Neural progenitor cell (in vitro differentiated cells): ENCODE measurements around the gene SRSF9. TPM values are rescaled to one million over a fixed set of nuclear protein-coding genes. Genes with fewer than 3 reads are reported as not detected.

ENCODE experiments used
- DNase-seq: peaks from one replicate; pipeline ENCODE4 v3.0.0-alpha.2; 2016; ENCODE audit warnings: low spot score
- H2AFZ ChIP-seq: fragments of 200-600 bp; sonication (generic); replicated peaks from 2 replicates; pipeline ENCODE4 v1.6.1; 2016; ENCODE audit warnings: antibody characterized with exemption
- H3F3A ChIP-seq: fragments of 200-600 bp; sonication (generic); 2 replicates; pipeline ENCODE4 v1.6.1; 2016; ENCODE audit warnings: antibody characterized with exemption, low read depth
- H3K27ac ChIP-seq: fragments of 200-600 bp; sonication (generic); 2 replicates; pipeline ENCODE4 v1.5.1; 2016; ENCODE audit warnings: mild to moderate bottlenecking
- H3K27me3 ChIP-seq: fragments of 200-600 bp; sonication (generic); 2 replicates; pipeline ENCODE4 v1.6.1; 2016; ENCODE audit warnings: mild to moderate bottlenecking, moderate library complexity
- H3K36me3 ChIP-seq: fragments of 200-600 bp; sonication (generic); 2 replicates; pipeline ENCODE4 v1.5.1; 2016
- H3K4me1 ChIP-seq: fragments of 200-600 bp; sonication (generic); 2 replicates; pipeline ENCODE4 v1.6.1; 2016; ENCODE audit warnings: mixed run types
- H3K4me2 ChIP-seq: fragments of 200-600 bp; sonication (generic); 2 replicates; pipeline ENCODE4 v1.6.1; 2016
- H3K4me3 ChIP-seq: fragments of 200-600 bp; sonication (generic); 2 replicates; pipeline ENCODE4 v1.5.1; 2016
- H3K79me2 ChIP-seq: fragments of 200-600 bp; sonication (generic); 2 replicates; pipeline ENCODE4 v1.6.1; 2016; ENCODE audit warnings: low read depth
- H3K9ac ChIP-seq: fragments of 200-600 bp; sonication (generic); 2 replicates; pipeline ENCODE4 v1.6.1; 2016
- H3K9me3 ChIP-seq: fragments of 200-600 bp; sonication (generic); 2 replicates; pipeline ENCODE4 v1.5.1; 2016; ENCODE audit warnings: low read depth
- H4K20me1 ChIP-seq: fragments of 200-600 bp; sonication (generic); 2 replicates; pipeline ENCODE4 v1.6.1; 2016; ENCODE audit warnings: low read depth
- H3K27ac Mint-ChIP-seq: 3 replicates; pipeline ENCODE4 v1.8.0; 2021; ENCODE audit warnings: mixed read lengths
- H3K27me3 Mint-ChIP-seq: 2 replicates; pipeline ENCODE4 v1.8.0; 2022; ENCODE audit warnings: low read depth, mild to moderate bottlenecking, inconsistent platforms, moderate library complexity, mixed read lengths; ENCODE audit not compliant: insufficient read depth
- H3K36me3 Mint-ChIP-seq: 3 replicates; pipeline ENCODE4 v1.8.0; 2021; ENCODE audit warnings: mixed read lengths
- H3K4me1 Mint-ChIP-seq: 3 replicates; pipeline ENCODE4 v1.8.0; 2021; ENCODE audit warnings: mixed read lengths
- H3K4me3 Mint-ChIP-seq: 3 replicates; pipeline ENCODE4 v1.8.0; 2021; ENCODE audit warnings: mild to moderate bottlenecking, moderate library complexity, mixed read lengths
- H3K9me3 Mint-ChIP-seq: 3 replicates; pipeline ENCODE4 v1.8.0; 2020; ENCODE audit warnings: mixed read lengths
- EZH2 ChIP-seq: fragments of 200-600 bp; sonication (generic); IDR thresholded peaks from 2 replicates; pipeline ENCODE4 v1.6.1; 2017; ENCODE audit warnings: antibody characterized with exemption, mild to moderate bottlenecking, moderate library complexity
- EZH2phosphoT487 ChIP-seq: fragments of 200-600 bp; sonication (generic); IDR thresholded peaks from 2 replicates; pipeline ENCODE4 v1.6.1; 2017; ENCODE audit warnings: antibody characterized with exemption
- total RNA-seq: library from RNA; depleted of rRNA; stranded (reverse); fragments of >200 nt; gene quantifications from 2 replicates; pipeline ENCODE4 v1.2.3, GENCODE V29; 2015; ENCODE audit warnings: low replicate concordance
- TF ChIP-seq, protein P1 (sequence below): fragments of 200-600 bp; sonication (generic); IDR thresholded peaks from 2 replicates; pipeline ENCODE4 v1.5.1; 2017; ENCODE audit warnings: antibody characterized with exemption, mild to moderate bottlenecking

Gene SRSF9
- total RNA-seq, 1 donor from 2014 or later, result 273 TPM

DNA sequence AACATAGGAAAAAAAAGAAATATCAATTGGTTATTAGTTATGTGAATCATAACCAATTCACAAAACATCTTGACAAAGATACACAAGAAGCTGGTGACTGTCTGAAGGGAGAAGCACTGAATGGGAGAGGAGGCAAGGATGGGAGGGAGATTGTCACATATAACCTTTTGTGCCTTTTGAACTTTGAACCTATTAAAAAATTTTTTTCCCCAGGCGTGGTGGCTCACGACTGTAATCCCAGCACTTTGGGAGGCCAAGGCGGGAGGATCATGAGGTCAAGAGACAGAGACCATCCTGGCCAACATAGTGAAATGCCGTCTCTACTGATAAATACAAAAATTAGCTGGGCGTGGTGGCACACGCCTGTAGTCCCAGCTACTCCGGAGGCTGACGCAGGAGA lies 39.0 kb upstream of the SRSF9 start:
- Mint-ChIP-seq H3K27me3 (no peaks in the 10 kb centered on the region), H3K4me3 (no peak overlapping the region), H3K36me3 (peaks cover 15% of the 10 kb centered on the region), H3K9me3 (no peaks in the 10 kb centered on the region), H3K4me1 (no peaks in the 10 kb centered on the region), H3K27ac (no peak overlapping the region)
- Histone ChIP-seq H3K27ac (no peak overlapping the region), H4K20me1 (no peaks in the 10 kb centered on the region), H3K79me2 (no peaks in the 10 kb centered on the region), H3K4me1 (no peaks in the 10 kb centered on the region), H3K4me3 (no peak overlapping the region), H2AFZ (no peak overlapping the region), H3K9me3 (no peaks in the 10 kb centered on the region), H3K9ac (no peak overlapping the region), H3F3A (peaks cover 6% of the 10 kb centered on the region), H3K4me2 (no peak overlapping the region), H3K27me3 (no peaks in the 10 kb centered on the region), H3K36me3 (no peaks in the 10 kb centered on the region)
- DNase-seq, result no peak
- TF ChIP-seq EZH2phosphoT487, result no peak
- TF ChIP-seq EZH2, result no peak
- TF ChIP-seq, protein P1, sequence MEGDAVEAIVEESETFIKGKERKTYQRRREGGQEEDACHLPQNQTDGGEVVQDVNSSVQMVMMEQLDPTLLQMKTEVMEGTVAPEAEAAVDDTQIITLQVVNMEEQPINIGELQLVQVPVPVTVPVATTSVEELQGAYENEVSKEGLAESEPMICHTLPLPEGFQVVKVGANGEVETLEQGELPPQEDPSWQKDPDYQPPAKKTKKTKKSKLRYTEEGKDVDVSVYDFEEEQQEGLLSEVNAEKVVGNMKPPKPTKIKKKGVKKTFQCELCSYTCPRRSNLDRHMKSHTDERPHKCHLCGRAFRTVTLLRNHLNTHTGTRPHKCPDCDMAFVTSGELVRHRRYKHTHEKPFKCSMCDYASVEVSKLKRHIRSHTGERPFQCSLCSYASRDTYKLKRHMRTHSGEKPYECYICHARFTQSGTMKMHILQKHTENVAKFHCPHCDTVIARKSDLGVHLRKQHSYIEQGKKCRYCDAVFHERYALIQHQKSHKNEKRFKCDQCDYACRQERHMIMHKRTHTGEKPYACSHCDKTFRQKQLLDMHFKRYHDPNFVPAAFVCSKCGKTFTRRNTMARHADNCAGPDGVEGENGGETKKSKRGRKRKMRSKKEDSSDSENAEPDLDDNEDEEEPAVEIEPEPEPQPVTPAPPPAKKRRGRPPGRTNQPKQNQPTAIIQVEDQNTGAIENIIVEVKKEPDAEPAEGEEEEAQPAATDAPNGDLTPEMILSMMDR, result no peak

DNA sequence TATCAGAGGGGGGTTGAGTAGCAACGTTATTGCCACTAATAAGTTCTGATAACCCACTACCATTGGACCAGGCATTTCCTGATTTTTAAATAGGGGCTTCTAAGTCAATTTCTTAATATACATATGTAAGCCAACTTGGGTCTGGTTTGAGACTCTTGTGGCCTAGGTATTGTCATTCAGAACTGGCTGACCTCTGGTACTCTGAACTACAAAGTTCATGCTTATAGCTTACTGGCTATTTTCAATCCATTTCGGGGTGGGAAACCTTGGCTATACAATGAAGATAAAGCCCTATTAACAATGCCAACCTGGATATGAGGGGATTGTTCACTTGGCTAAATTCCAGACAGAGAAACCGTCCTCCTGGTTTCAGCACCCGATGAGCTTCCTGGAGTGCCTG lies 35.0 kb upstream of the SRSF9 start:
- no peak overlapping the region for H2AFZ ChIP-seq
- no peak overlapping the region for H3K27ac ChIP-seq
- H3K27me3 Mint-ChIP-seq, result no peaks in the 10 kb centered on the region
- no peak for DNase-seq
- H3K4me1 Mint-ChIP-seq, result no peaks in the 10 kb centered on the region
- H4K20me1 ChIP-seq, result peaks cover under 1% of the 10 kb centered on the region
- no peaks in the 10 kb centered on the region for H3K27me3 ChIP-seq
- no peaks in the 10 kb centered on the region for H3K9me3 ChIP-seq
- H3K27ac Mint-ChIP-seq, result no peak overlapping the region
- H3K79me2 ChIP-seq, result no peaks in the 10 kb centered on the region
- H3K4me2 ChIP-seq, result no peak overlapping the region
- H3F3A ChIP-seq, result peaks cover 19% of the 10 kb centered on the region
- H3K4me3 ChIP-seq, result no peak overlapping the region
- H3K36me3 Mint-ChIP-seq, result peaks cover 20% of the 10 kb centered on the region
- no peaks in the 10 kb centered on the region for H3K9me3 Mint-ChIP-seq
- H3K4me1 ChIP-seq, result no peaks in the 10 kb centered on the region
- TF ChIP-seq EZH2 (no peak), EZH2phosphoT487 (no peak)
- TF ChIP-seq, protein P1, result no peak
- peaks cover 3% of the 10 kb centered on the region for H3K36me3 ChIP-seq
- H3K9ac ChIP-seq, result no peak overlapping the region
- no peak overlapping the region for H3K4me3 Mint-ChIP-seq

DNA sequence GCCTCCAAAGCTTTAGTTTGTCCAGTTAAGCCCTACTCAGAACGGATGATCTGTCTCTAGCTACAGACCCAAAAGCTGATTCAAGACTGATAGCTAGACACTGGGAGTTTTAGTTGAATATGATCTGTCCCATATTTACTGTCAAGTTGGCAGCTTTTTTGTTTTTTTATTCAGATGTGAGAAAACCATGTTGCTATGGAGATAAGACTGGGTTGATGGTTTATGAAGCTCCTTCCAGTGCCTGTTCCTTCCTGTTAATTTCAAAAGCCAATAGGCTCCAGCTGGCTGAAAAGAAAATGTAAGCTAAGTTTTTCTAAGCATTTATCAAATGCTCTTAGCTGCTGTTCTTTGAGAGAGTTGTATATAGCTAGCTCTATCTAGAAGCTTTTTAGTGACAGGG lies 31.0 kb upstream of the SRSF9 start:
- Mint-ChIP-seq H3K27me3 (peaks cover 2% of the 10 kb centered on the region), H3K4me3 (no peak overlapping the region), H3K27ac (no peak overlapping the region), H3K4me1 (peaks cover 21% of the 10 kb centered on the region), H3K36me3 (peaks cover 31% of the 10 kb centered on the region), H3K9me3 (no peaks in the 10 kb centered on the region)
- Histone ChIP-seq H3K9ac (no peak overlapping the region), H3K9me3 (no peaks in the 10 kb centered on the region), H3K4me3 (no peak overlapping the region), H3F3A (peaks cover 47% of the 10 kb centered on the region), H2AFZ (no peak overlapping the region), H3K4me2 (no peak overlapping the region), H3K79me2 (peaks cover 31% of the 10 kb centered on the region), H3K4me1 (peaks cover 19% of the 10 kb centered on the region), H3K36me3 (peaks cover 3% of the 10 kb centered on the region), H3K27me3 (no peaks in the 10 kb centered on the region), H4K20me1 (peaks cover 31% of the 10 kb centered on the region), H3K27ac (no peak overlapping the region)
- TF ChIP-seq, protein P1, result no peak
- no peak for TF ChIP-seq EZH2phosphoT487
- TF ChIP-seq EZH2, result no peak
- no peak for DNase-seq
